K562 (cell line): ENCODE results near the gene CA5B. TPM values are rescaled to one million over a fixed set of nuclear protein-coding genes. Genes with fewer than 3 reads are reported as not detected.
A peak's percentile ranks its signal among the peaks of the same experiment; 100 is the strongest.

Experiments used
- ADNP ChIP-seq: fragments of 200-800 bp; sonication (Bioruptor generic); IDR thresholded peaks from 2 replicates; pipeline ENCODE4 v1.6.1; 2016; ENCODE audit warnings: missing genetic modification characterization, missing compliant biosample characterization
- BCOR ChIP-seq: fragments of 450-650 bp; IDR thresholded peaks from 2 replicates; pipeline ENCODE4 v1.6.1; 2016
- BRCA1 ChIP-seq, 2 experiments: fragments of 450-650 bp in 1 of 2; sonication (generic) in 1 of 2; formaldehyde crosslinking in 1 of 2; IDR thresholded peaks; 2 replicates each; pipeline versions ENCODE4 v1.5.0 to v1.6.1; 2017 to 2020; ENCODE audit warnings: mild to moderate bottlenecking in 1 of 2, missing genetic modification reagents in 1 of 2
- GTF2E2 ChIP-seq: fragments of 200-800 bp; sonication (Bioruptor generic); IDR thresholded peaks from 2 replicates; pipeline ENCODE4 v1.6.1; 2016; ENCODE audit warnings: missing genetic modification characterization, missing compliant biosample characterization
- MITF ChIP-seq: IDR thresholded peaks from 2 replicates; pipeline ENCODE4 v1.6.1; 2014; ENCODE audit warnings: antibody characterized with exemption
- NBN ChIP-seq: fragments of 450-650 bp; IDR thresholded peaks from 2 replicates; pipeline ENCODE4 v1.6.1; 2016; ENCODE audit warnings: low read depth, mild to moderate bottlenecking
- NFIC ChIP-seq: fragments of 450-650 bp; IDR thresholded peaks from 2 replicates; pipeline ENCODE4 v1.6.1; 2017; ENCODE audit warnings: mild to moderate bottlenecking, inconsistent platforms
- PBX2 ChIP-seq, 2 experiments: IDR thresholded peaks in 1 of 2; conservative IDR thresholded peaks in 1 of 2; 2 replicates each; pipeline ENCODE4 v1.6.1; 2016; ENCODE audit warnings: low read depth in 2 of 2, mild to moderate bottlenecking in 1 of 2, missing compliant biosample characterization in 1 of 2, missing genetic modification characterization in 1 of 2, moderate library complexity in 1 of 2
- POLR2A ChIP-seq: fragments of 450-650 bp; conservative IDR thresholded peaks from 2 replicates; pipeline ENCODE4 v1.6.1; 2016
- PTBP1 ChIP-seq: fragments of 200-400 bp; formaldehyde crosslinking; IDR thresholded peaks from 2 replicates; pipeline ENCODE4 v1.6.1; 2017; ENCODE audit warnings: low read depth, low read length
- SAFB2 ChIP-seq: fragments of 200-400 bp; formaldehyde crosslinking; IDR thresholded peaks from 2 replicates; pipeline ENCODE4 v1.6.1; 2018; ENCODE audit warnings: borderline replicate concordance, low read length, low read depth, moderate library complexity; ENCODE audit not compliant: severe bottlenecking
- TAF15 ChIP-seq: fragments of 200-400 bp; formaldehyde crosslinking; IDR thresholded peaks from 2 replicates; pipeline ENCODE4 v1.6.1; 2017; ENCODE audit warnings: mild to moderate bottlenecking, low read depth, low read length, moderate library complexity
- TBL1XR1 ChIP-seq, 2 experiments: IDR thresholded peaks; 2 replicates each; pipeline ENCODE4 v1.6.1; 2012; ENCODE audit warnings: improper control_type of control experiment in 2 of 2, low read length in 2 of 2, mild to moderate bottlenecking in 1 of 2
- TBP ChIP-seq: optimal IDR thresholded peaks from 2 replicates; pipeline ENCODE3; 2011; ENCODE audit warnings: low read depth, low read length, improper control_type of control experiment
- TGIF2 ChIP-seq: sonication (generic); formaldehyde crosslinking; IDR thresholded peaks from 2 replicates; pipeline ENCODE4 v1.8.1; 2022; ENCODE audit warnings: mild to moderate bottlenecking, missing genetic modification reagents, moderate library complexity
- THAP7 ChIP-seq: fragments of 250-450 bp; sonication (Bioruptor Pico); IDR thresholded peaks from 2 replicates; pipeline ENCODE4 v1.5.0; 2021
- TRIM24 ChIP-seq, 2 experiments: fragments of 450-650 bp; IDR thresholded peaks; 2 replicates each; pipeline ENCODE4 v1.6.1; 2016
- U2AF2 ChIP-seq: fragments of 200-400 bp; formaldehyde crosslinking; optimal IDR thresholded peaks from 2 replicates; pipeline ENCODE3; 2017; ENCODE audit warnings: low read depth, mild to moderate bottlenecking, low read length
- XRCC5 ChIP-seq: fragments of 200-400 bp; formaldehyde crosslinking; IDR thresholded peaks from 2 replicates; pipeline ENCODE4 v1.6.1; 2017; ENCODE audit warnings: low read depth, mild to moderate bottlenecking, low read length
- ZBTB1 ChIP-seq: sonication (generic); formaldehyde crosslinking; IDR thresholded peaks from 2 replicates; pipeline ENCODE4 v1.8.1; 2023; ENCODE audit warnings: missing genetic modification reagents, low read depth, mild to moderate bottlenecking, borderline replicate concordance
- ZNF12 ChIP-seq: sonication (generic); formaldehyde crosslinking; IDR thresholded peaks from 2 replicates; pipeline ENCODE4 v1.4.0; 2020; ENCODE audit warnings: mild to moderate bottlenecking, missing genetic modification reagents
- ZNF140 ChIP-seq: fragments of 250-450 bp; sonication (Bioruptor Pico); IDR thresholded peaks from 2 replicates; pipeline ENCODE4 v1.8.0; 2021; ENCODE audit warnings: moderate library complexity, mild to moderate bottlenecking, inconsistent platforms
- ZNF408 ChIP-seq: fragments of 250-450 bp; sonication (Bioruptor Pico); IDR thresholded peaks from 2 replicates; pipeline ENCODE4 v1.4.0; 2020; ENCODE audit warnings: low read depth, mild to moderate bottlenecking, moderate library complexity
- ZNF431 ChIP-seq: sonication (generic); formaldehyde crosslinking; IDR thresholded peaks from 2 replicates; pipeline ENCODE4 v1.8.0; 2022; ENCODE audit warnings: mild to moderate bottlenecking, missing genetic modification reagents
- ZNF551 ChIP-seq: fragments of 250-450 bp; sonication (Bioruptor Pico); IDR thresholded peaks from 2 replicates; pipeline ENCODE4 v1.5.0; 2021; ENCODE audit warnings: mild to moderate bottlenecking, moderate library complexity
- polyA plus RNA-seq, 8 experiments: library from polyadenylated mRNA; depleted of rRNA in 4 of 8; stranded (reverse) in 5 of 8; unstranded in 3 of 8; fragments of >200 nt; fragmentation: Nextera tagmentation in 2 of 8; fragmentation: Illumina TruSeq in 1 of 8; extraction: Ambion mirVana in 2 of 8; extraction: Trizol in 1 of 8; gene quantifications; 2 replicates each; pipeline versions ENCODE4 v1.2.1 to v1.2.3, GENCODE V29; 2011 to 2014; ENCODE audit warnings: inconsistent platforms in 1 of 8, missing spikeins in 1 of 8
- total RNA-seq, 7 experiments: library from RNA; depleted of rRNA in 6 of 7; stranded (reverse); fragments of >200 nt in 6 of 7; fragmentation: Illumina TruSeq in 2 of 7; extraction: Trizol in 2 of 7; gene quantifications; 2 replicates each; pipeline versions ENCODE4 v1.2.1 to v1.2.3, GENCODE V29; 2011 to 2021; ENCODE audit warnings: low replicate concordance in 1 of 7

Gene CA5B
- total and polyA plus RNA-seq, 9 of the 15 experiments (the other 6 are each of a cell fraction or from before 2014, with no cell fraction given): 0.55 to 3.7 (median 2.6) TPM

- TF ChIP-seq PBX2 (CRISPR knock-in tag; IDR thresholded peaks at IDR 0.05; ENCODE audit: low read depth) (no peak), PBX2 (tag; conservative IDR thresholded peaks at IDR 0.05; ENCODE audit: low read depth) (peak; percentile 77; the same call in 1 of the 2 replicates), ZNF140 (CRISPR knock-in tag) (no peak), BRCA1 (IDR thresholded peaks at IDR 0.05) (no peak), BRCA1 (CRISPR knock-in tag; IDR thresholded peaks at IDR 0.05) (no peak), ZNF12 (no peak), TAF15 (no peak), TRIM24 (IDR thresholded peaks at IDR 0.05) (0 out of 4 replicates have a peak, but pooled peaks of 1 of the 2 experiments have one; percentile 17), ADNP (no peak), SAFB2 (no peak), THAP7 (CRISPR knock-in tag) (no peak), ZNF408 (CRISPR knock-in tag) (no peak), ZBTB1 (CRISPR knock-in tag) (no peak), BCOR (no peak), TBL1XR1 (IDR thresholded peaks at IDR 0.05; ENCODE audit: low read length in 2 of 2) (no peak), NFIC (no peak; the same call in 1 of the 2 replicates), U2AF2 (no peak), ZNF431 (CRISPR knock-in tag) (0 out of 2 replicates have a peak, but pooled peaks have one; percentile 25), TBP (peak; percentile 34), PTBP1 (no peak), GTF2E2 (tag) (no peak), MITF (no peak), XRCC5 (no peak), ZNF551 (CRISPR knock-in tag) (no peak), NBN (no peak; the same call in 1 of the 2 replicates), TGIF2 (no peak), POLR2A (peak; percentile 85)
These were observed 52.1 kb downstream of the CA5B start, which contains the start of gene ZRSR2 (continued) for GRCh38 chrX:15789979-15790768.
